HG03439 (cell line): ENCODE data around the gene DNAJC11.
"Not testable (repeated sequence)": the region's sequence is repeated elsewhere in the genome, so short reads cannot be mapped to it uniquely, and the experiment has no call there.

Experiments
- ATAC-seq: cut with Tn5 transposase; IDR thresholded peaks from one replicate; pipeline ENCODE4 v1.9.1; 2021; ENCODE audit warnings: mild to moderate bottlenecking, moderate library complexity; ENCODE audit not compliant: unreplicated experiment

The DNAJC11 gene

DNA sequence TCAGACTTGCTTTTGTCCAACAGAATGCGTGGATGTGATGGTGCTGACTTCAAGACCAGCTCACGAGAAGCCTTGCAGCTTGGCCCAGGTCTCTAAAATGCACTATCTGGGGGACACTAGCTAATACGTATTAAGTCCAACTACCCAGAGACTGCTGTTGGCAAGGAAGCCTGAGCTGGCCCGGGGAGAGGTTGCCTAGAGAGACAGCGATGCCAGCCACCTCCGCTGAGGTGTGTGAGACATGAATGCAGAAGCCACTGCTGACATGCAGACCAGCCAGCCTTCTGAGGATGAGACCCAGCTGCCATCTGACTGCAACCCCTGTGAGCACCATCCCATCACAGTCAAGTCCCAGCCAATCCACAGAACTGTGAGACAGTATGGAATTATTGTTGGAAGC, 44.5 kb downstream of the DNAJC11 start:
- no peak for ATAC-seq

- ATAC-seq, result no peak
These were observed 48.0 kb downstream of the DNAJC11 start for GRCh38 chr1:6653436-6654290.

- no peak for ATAC-seq
These were observed 48.6 kb downstream of the DNAJC11 start for GRCh38 chr1:6652986-6653385.

GRCh38 chr1:6651909-6652308, 49.7 kb downstream of the DNAJC11 start:
- ATAC-seq, result no peak

DNA sequence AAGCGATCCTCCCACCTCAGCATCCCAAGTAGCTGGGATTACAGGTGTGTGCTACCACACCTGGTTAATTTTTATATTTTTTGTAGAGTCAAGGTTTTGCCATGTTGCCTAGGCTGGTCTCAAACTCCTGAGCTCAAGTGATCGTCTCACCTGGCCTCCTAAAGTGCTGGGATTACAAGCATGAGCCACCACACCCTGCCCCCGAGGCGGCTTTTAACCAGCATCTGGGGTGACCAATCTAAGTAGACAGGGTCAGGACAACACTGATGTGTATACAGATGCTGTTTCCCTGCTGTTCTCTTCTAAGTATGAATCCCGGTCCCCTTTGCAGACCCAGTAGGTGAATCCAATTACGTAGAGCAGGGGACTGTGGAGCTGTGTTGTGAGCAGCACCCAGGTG, 53.1 kb downstream of the DNAJC11 start:
- no peak for ATAC-seq

GRCh38 chr1:6646499-6647148, 55.0 kb downstream of the DNAJC11 start:
- ATAC-seq, result no peak

- ATAC-seq, result no peak
These were observed 56.6 kb downstream of the DNAJC11 start for GRCh38 chr1:6645018-6645417.

GRCh38 chr1:6640867-6641266, 60.7 kb downstream of the DNAJC11 start:
- ATAC-seq, result not testable (repeated sequence)

- no peak for ATAC-seq
These were observed 63.4 kb downstream of the DNAJC11 start for GRCh38 chr1:6638226-6638625.

DNA sequence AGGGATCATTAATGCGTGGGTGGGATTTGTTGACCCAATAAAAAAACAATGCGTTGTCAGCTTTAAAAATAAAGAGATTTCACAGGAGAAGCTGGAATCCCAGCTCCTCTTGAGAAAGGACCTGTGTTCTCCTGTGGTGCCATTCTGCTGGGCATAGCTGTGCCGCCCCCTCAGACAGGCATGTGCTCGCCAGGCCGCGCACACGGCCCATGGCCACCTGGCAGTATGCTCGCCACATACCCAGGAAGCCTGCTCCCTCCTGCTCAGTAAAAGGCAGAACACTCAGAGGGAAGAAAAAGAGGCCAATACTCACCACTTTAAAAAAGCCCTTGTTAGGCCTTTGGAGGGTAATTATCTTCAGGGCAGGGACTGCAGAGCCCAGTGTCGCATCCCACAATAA, 63.8 kb downstream of the DNAJC11 start:
- no peak for ATAC-seq

GRCh38 chr1:6636778-6637177, 64.8 kb downstream of the DNAJC11 start:
- ATAC-seq, result not testable (repeated sequence)

DNA sequence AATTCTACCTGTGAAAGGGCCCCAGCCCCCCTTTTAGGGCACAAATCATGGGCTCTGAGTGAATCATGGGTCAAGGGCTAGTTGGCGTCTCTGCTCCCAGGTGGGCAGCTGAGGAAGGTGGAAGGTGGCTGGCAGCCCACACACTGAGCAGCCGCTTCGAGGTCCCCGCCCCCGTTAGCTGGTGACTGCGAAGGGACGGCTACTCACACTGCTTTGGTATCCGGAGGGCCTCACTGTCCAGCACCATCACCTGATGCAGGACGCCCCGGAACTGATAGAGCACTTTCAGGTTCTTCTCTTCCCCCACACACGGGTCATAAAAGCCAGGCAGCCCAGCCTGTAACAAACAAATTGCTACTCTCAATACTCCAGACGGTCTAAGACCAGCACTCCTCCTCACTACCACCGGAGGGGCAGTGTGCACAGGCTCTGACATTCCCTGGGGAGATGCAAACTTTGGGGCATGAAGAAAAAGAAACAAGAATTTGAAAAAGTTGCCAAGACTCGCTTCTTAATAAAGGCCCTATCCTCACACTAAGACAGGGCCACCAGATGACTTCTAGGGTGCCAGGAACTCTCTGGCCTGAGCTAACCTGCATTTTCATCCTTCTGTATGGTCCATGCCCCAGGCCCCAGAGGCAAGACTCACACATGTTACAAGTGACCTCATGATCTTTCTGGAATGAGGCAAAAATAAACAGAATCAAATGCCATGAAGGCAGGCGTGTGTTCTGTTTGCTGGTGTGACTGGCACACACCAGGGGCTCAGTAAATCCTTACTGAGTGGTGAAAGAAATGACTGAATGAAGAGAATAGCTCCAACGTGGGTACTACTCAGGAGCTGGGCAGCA, 65.5 kb downstream of the DNAJC11 start:
- no peak for ATAC-seq

GRCh38 chr1:6635161-6635909, 66.3 kb downstream of the DNAJC11 start:
- ATAC-seq, result no peak

DNA sequence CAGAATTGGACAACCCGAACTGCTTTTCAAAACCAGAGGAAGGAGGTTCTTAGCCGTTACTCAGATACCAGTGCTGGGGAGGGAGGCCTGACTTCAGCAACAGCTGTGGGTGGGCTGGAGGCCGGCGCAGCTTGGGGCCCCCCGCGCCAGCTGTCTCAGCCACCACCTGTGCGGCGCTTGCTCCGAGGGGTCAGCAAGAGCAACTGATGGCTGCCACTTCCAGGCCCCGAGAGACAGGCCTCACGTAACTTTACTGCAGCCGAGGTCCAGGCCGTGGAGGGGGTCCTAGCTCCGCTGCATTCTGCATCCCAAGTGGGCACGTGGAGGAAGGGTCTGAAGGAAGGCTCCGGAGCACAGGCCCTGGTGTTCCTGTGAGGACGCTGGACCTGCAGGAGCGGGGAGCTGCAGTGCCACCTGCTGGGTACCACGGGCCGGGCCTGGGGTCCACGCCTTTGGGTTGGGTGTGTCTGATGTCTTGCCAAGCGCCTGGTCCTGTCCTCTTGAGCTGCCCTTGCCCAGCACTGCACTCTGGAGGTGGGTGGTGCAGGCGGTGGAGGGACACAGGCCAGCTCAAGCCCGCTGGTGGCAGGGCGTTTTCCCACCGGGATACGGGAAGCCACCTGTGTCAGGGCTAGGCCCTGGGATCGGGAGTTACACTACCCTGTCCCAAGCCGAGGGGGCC, 67.1 kb downstream of the DNAJC11 start:
- ATAC-seq, result no peak

DNA sequence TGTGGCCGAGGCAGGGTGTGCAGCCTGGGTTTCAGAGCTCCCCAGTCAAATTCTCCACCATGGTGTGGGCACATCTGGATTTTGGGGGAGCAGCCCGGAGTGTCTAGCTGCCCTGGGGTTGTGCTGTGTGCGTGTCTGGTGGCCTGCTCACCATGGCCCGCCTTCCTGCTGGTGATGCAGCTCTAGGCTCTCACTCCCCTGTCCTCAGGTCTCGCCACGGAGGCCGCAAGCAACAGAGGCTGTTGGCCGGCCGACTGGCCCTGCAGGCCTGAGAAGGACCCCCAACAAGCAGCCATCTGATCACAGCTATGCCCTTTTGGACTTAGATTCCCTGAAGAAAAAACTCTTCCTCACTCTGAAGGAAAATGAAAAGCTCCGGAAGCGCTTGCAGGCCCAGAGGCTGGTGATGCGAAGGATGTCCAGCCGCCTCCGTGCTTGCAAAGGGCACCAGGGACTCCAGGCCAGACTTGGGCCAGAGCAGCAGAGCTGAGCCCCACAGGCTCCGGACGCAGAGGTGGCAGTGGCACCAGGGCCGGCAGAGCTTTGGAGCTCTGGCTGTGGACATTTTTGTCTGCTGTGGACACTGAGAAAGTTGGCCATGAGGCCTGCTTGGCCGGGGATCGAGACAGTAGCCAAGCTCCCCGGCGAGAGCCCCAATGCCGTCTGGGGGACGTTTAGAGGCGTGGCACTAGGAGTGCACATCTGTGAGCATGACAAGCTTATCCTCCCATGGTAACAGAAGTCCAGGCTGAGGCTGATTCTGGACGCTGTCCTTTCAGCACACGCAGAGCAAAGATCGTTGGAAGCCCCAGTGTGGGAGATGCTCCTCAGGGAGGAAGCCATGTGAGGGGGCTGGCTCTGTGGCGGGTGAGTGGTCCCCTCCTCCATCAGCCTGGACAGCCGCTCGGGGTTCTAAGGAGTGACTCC, 68.8 kb downstream of the DNAJC11 start:
- ATAC-seq, result no peak

DNA sequence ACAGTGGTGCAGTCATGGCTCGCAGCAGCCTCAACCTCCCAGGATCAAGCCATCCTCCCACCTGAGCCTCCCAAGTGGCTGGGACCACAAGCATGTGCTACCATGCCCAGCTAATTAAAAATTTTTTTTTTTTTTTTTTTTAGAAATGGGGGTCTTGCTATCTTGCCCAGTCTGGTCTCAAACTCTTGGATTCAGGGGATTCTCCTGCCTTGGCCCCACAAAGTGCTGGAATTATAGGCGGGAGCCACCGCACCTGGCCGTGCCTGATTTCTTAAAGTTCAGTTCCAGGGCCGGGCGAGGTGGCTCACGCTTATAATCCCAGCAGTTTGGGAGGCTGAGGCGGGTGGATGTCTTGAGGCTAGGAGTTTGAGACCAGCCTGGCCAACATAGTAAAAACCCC, 70.6 kb downstream of the DNAJC11 start:
- ATAC-seq, result no peak

GRCh38 chr1:6630027-6630426, 71.6 kb downstream of the DNAJC11 start:
- ATAC-seq, result no peak

- ATAC-seq, result no peak
These were observed 72.6 kb downstream of the DNAJC11 start for GRCh38 chr1:6628971-6629479.
